ENCODE measurements around the gene MAPRE2.

MAPRE2 gene

DNA sequence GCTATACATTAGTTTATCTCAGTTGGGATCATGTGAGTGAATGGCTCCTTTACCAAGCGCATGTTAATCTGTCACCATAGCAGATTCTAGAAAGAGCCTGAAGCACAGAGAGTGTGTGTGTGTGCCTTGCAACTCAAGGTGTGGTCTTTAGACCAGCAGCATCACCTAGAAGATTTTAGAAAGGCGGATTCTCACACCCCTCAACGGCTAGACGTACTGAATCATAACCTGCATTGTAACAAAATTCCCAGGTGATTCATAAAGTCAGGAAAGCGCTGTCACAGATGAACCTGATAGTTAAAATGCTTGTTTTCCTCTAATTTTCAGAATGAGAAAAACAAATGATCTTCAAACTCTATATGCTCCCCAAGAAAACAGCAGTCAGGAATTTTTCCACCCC lies 45.5 kb upstream of the MAPRE2 start:
- no peak overlapping the region for H3K9ac ChIP-seq (ENCODE audit: low read length)
- H3K27ac ChIP-seq (ENCODE audit: low read depth, low read length, poor library complexity, severe bottlenecking) = no peak overlapping the region
- TF ChIP-seq, protein P1, sequence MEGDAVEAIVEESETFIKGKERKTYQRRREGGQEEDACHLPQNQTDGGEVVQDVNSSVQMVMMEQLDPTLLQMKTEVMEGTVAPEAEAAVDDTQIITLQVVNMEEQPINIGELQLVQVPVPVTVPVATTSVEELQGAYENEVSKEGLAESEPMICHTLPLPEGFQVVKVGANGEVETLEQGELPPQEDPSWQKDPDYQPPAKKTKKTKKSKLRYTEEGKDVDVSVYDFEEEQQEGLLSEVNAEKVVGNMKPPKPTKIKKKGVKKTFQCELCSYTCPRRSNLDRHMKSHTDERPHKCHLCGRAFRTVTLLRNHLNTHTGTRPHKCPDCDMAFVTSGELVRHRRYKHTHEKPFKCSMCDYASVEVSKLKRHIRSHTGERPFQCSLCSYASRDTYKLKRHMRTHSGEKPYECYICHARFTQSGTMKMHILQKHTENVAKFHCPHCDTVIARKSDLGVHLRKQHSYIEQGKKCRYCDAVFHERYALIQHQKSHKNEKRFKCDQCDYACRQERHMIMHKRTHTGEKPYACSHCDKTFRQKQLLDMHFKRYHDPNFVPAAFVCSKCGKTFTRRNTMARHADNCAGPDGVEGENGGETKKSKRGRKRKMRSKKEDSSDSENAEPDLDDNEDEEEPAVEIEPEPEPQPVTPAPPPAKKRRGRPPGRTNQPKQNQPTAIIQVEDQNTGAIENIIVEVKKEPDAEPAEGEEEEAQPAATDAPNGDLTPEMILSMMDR (IDR thresholded peaks at IDR 0.05; ENCODE audit: low read length) = no peak
- TF ChIP-seq EZH2 (IDR thresholded peaks at IDR 0.05; ENCODE audit: borderline replicate concordance, low read length) = no peak
- no peaks in the 10 kb centered on the region for H3K9me2 ChIP-seq (ENCODE audit: low read depth, low read length)
- no peaks in the 10 kb centered on the region for H3K79me2 ChIP-seq (ENCODE audit: insufficient read depth, low read length)
- H3K4me1 ChIP-seq (ENCODE audit: insufficient read depth, low read length, severe bottlenecking) = no peaks in the 10 kb centered on the region
- no peak overlapping the region for H3K4me3 ChIP-seq (ENCODE audit: low read depth, low read length, poor library complexity, severe bottlenecking)
- H3K9me3 ChIP-seq (ENCODE audit: low read length) = no peaks in the 10 kb centered on the region
- H3K4me2 ChIP-seq (ENCODE audit: low read length) = no peak overlapping the region
- H3K36me3 ChIP-seq (ENCODE audit: insufficient read depth, low read length) = no peaks in the 10 kb centered on the region; the same call in 1 of the 2 replicates
- H3K27me3 ChIP-seq (ENCODE audit: insufficient read depth, low read length) = no peaks in the 10 kb centered on the region
- H2AFZ ChIP-seq (ENCODE audit: low read length) = no peak overlapping the region
- no peaks in the 10 kb centered on the region for H4K20me1 ChIP-seq (ENCODE audit: insufficient read depth, low read length)
- H3F3A ChIP-seq (ENCODE audit: insufficient read depth, low read length) = no peaks in the 10 kb centered on the region

DNA sequence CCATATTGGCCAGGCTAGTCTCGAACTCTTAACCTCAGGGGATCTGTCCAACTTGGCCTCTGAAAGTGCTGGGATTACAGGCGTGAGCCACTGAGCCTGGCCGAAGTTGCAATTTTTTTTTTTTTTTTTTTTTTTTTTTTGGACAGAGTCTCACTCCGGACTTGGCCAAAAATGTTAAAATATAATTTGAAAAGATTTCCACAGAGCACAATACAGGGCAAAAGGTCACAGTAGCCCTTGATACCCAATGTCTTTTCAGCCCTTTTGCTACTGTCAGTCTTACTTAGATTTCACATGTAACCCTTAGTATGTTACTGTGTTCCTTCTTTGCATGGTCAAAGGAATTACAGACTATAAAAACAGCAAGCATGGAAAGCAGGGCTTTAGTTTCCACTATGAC lies 42.6 kb upstream of the MAPRE2 start:
- no peaks in the 10 kb centered on the region for H3K27me3 ChIP-seq (ENCODE audit: insufficient read depth, low read length)
- H3K9ac ChIP-seq (ENCODE audit: low read length) = no peak overlapping the region
- TF ChIP-seq, protein P1 (IDR thresholded peaks at IDR 0.05; ENCODE audit: low read length) = no peak
- no peaks in the 10 kb centered on the region for H4K20me1 ChIP-seq (ENCODE audit: insufficient read depth, low read length)
- H3K36me3 ChIP-seq (ENCODE audit: insufficient read depth, low read length) = no peaks in the 10 kb centered on the region; the same call in 1 of the 2 replicates
- H3K9me2 ChIP-seq (ENCODE audit: low read depth, low read length) = no peaks in the 10 kb centered on the region
- H3K79me2 ChIP-seq (ENCODE audit: insufficient read depth, low read length) = no peaks in the 10 kb centered on the region
- no peaks in the 10 kb centered on the region for H3F3A ChIP-seq (ENCODE audit: insufficient read depth, low read length)
- H2AFZ ChIP-seq (ENCODE audit: low read length) = no peak overlapping the region
- H3K4me1 ChIP-seq (ENCODE audit: insufficient read depth, low read length, severe bottlenecking) = no peaks in the 10 kb centered on the region
- H3K4me2 ChIP-seq (ENCODE audit: low read length) = no peak overlapping the region
- H3K9me3 ChIP-seq (ENCODE audit: low read length) = no peaks in the 10 kb centered on the region
- no peak overlapping the region for H3K4me3 ChIP-seq (ENCODE audit: low read depth, low read length, poor library complexity, severe bottlenecking)
- no peak overlapping the region for H3K27ac ChIP-seq (ENCODE audit: low read depth, low read length, poor library complexity, severe bottlenecking)

DNA sequence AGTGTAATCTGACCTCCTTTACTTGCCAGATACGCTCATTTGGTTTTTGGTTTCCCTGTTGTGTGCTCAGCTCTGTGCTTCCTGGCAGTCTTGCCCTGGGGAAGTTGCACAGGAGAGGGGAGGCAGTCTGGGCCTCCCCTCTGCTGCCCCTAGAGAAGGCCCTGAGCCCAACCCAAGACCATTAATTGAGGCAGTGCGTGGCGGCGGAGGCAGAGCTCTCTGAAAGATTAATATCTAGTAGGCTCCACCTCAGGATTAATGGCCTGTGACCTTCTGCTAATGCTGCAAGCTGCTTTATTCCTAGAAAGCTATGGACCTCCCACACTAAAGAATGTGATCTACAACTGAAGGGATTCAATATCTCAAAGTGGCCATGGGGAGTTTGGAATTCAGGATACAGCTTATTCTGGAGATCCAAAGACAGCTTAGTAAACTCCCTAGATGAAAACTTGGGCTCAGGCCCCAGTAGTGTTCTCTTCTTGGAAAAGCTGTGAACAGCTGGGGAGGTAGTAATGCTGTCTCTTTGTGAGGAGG lies 41.4 kb upstream of the MAPRE2 start:
- no peaks in the 10 kb centered on the region for H3K79me2 ChIP-seq (ENCODE audit: insufficient read depth, low read length)
- H3K9me3 ChIP-seq (ENCODE audit: low read length) = no peaks in the 10 kb centered on the region
- H4K20me1 ChIP-seq (ENCODE audit: insufficient read depth, low read length) = no peaks in the 10 kb centered on the region
- H3K4me1 ChIP-seq (ENCODE audit: insufficient read depth, low read length, severe bottlenecking) = no peaks in the 10 kb centered on the region
- no peaks in the 10 kb centered on the region for H3K27me3 ChIP-seq (ENCODE audit: insufficient read depth, low read length)
- no peak overlapping the region for H2AFZ ChIP-seq (ENCODE audit: low read length)
- TF ChIP-seq, protein P1 (IDR thresholded peaks at IDR 0.05; ENCODE audit: low read length) = no peak
- TF ChIP-seq EZH2 (IDR thresholded peaks at IDR 0.05; ENCODE audit: borderline replicate concordance, low read length) = no peak
- no peaks in the 10 kb centered on the region for H3F3A ChIP-seq (ENCODE audit: insufficient read depth, low read length)
- no peaks in the 10 kb centered on the region for H3K36me3 ChIP-seq (ENCODE audit: insufficient read depth, low read length)
- no peak overlapping the region for H3K27ac ChIP-seq (ENCODE audit: low read depth, low read length, poor library complexity, severe bottlenecking)
- H3K4me3 ChIP-seq (ENCODE audit: low read depth, low read length, poor library complexity, severe bottlenecking) = no peak overlapping the region
- H3K4me2 ChIP-seq (ENCODE audit: low read length) = no peak overlapping the region
- H3K9ac ChIP-seq (ENCODE audit: low read length) = no peak overlapping the region
- H3K9me2 ChIP-seq (ENCODE audit: low read depth, low read length) = no peaks in the 10 kb centered on the region

Measured in OCI-LY1 (cell line).